A673 (cell line): Measurements from ENCODE around the gene CDHR1. TPM values are rescaled to one million over a fixed set of nuclear protein-coding genes. Genes with fewer than 3 reads are reported as not detected.

Experiments
- BruUV-seq: library from RNA; stranded (reverse); fragments of 400-500 nt; replicated peaks from 2 replicates; lab custom pipeline; 2021; lab: Mats Ljungman, UMichigan
- CTCF ChIA-PET: fragments of 300-600 bp; sonication (Branson Sonifier 250); formaldehyde crosslinking; loops from one replicate; lab custom pipeline; 2022; ENCODE audit warnings: antibody characterized with exemption; lab: Charles Lee
- POLR2A ChIA-PET: fragments of 300-600 bp; sonication (Branson Sonifier 250); formaldehyde crosslinking; loops from one replicate; lab custom pipeline; 2022; ENCODE audit warnings: antibody characterized with exemption; ENCODE audit not compliant: low non-redundant PET; lab: Charles Lee
- DNase-seq: peaks from one replicate; pipeline ENCODE4 v3.0.0-alpha.2; 2015; ENCODE audit warnings: low spot score
- H3K27ac ChIP-seq: fragments of 200-600 bp; sonication (generic); 2 replicates; pipeline ENCODE4 v1.5.1; 2016; ENCODE audit warnings: mixed run types, low read depth, mild to moderate bottlenecking, mixed read lengths, antibody characterized with exemption, low read length; ENCODE audit not compliant: poor library complexity, severe bottlenecking
- H3K27me3 ChIP-seq: fragments of 200-600 bp; sonication (generic); replicated peaks from 2 replicates; pipeline ENCODE4 v1.6.1; 2017; ENCODE audit warnings: mixed run types, low read depth, mild to moderate bottlenecking, mixed read lengths, antibody characterized with exemption, low read length; ENCODE audit not compliant: insufficient read depth, poor library complexity
- H3K36me3 ChIP-seq: fragments of 200-600 bp; sonication (generic); 2 replicates; pipeline ENCODE4 v1.6.1; 2016; ENCODE audit warnings: mixed run types, mild to moderate bottlenecking, mixed read lengths, antibody characterized with exemption, low read length; ENCODE audit not compliant: insufficient read depth, poor library complexity, severe bottlenecking
- H3K4me1 ChIP-seq: fragments of 200-600 bp; sonication (generic); 2 replicates; pipeline ENCODE4 v1.6.1; 2017; ENCODE audit warnings: mixed run types, mild to moderate bottlenecking, mixed read lengths, antibody characterized with exemption, low read length; ENCODE audit not compliant: insufficient read depth, poor library complexity, severe bottlenecking
- H3K4me3 ChIP-seq: fragments of 200-600 bp; sonication (generic); 2 replicates; pipeline ENCODE4 v1.5.1; 2016; ENCODE audit warnings: low read depth, mixed run types, mild to moderate bottlenecking, mixed read lengths, low read length; ENCODE audit not compliant: poor library complexity, severe bottlenecking
- H3K9me3 ChIP-seq: fragments of 200-600 bp; sonication (generic); 2 replicates; pipeline ENCODE4 v1.6.1; 2016; ENCODE audit warnings: mixed run types, low read depth, mild to moderate bottlenecking, mixed read lengths, antibody characterized with exemption, low read length; ENCODE audit not compliant: poor library complexity, severe bottlenecking
- CTCF ChIP-seq: fragments of 300-800, 200-600 bp; sonication (generic); conservative IDR thresholded peaks from 2 replicates; pipeline ENCODE4 v1.5.1; 2017; ENCODE audit warnings: low read depth, mild to moderate bottlenecking, antibody characterized with exemption, low read length, moderate library complexity, mixed read lengths
- EZH2 ChIP-seq: fragments of 200-600 bp; sonication (generic); IDR thresholded peaks from 2 replicates; pipeline ENCODE4 v1.6.1; 2017; ENCODE audit warnings: borderline replicate concordance, low read depth, mild to moderate bottlenecking, mixed read lengths, antibody characterized with exemption, low read length; ENCODE audit not compliant: poor library complexity, severe bottlenecking
- intact Hi-C: fragments of 100-400 bp; cut with micrococcal nuclease; formaldehyde crosslinking; loops from one replicate; pipeline ENCODE4 v1.10.0; 2022; ENCODE audit not compliant: unreplicated experiment
- total RNA-seq: library from RNA; stranded (reverse); gene quantifications from 2 replicates; pipeline ENCODE4 v1.2.3, GENCODE V29; 2021

Gene CDHR1
- total RNA-seq, 1 experiment from 2014 or later: not detected

GRCh38 chr10:84230359-84230758, 36.0 kb downstream of the CDHR1 start:
- no peak for DNase-seq
- intact Hi-C loops: no loop called here

GRCh38 chr10:84232376-84232775, 38.0 kb downstream of the CDHR1 start:
- Histone ChIP-seq H3K4me1 (no peaks in the 10 kb centered on the region), H3K36me3 (no peaks in the 10 kb centered on the region), H3K27me3 (peaks cover 34% of the 10 kb centered on the region), H3K9me3 (no peaks in the 10 kb centered on the region), H3K4me3 (no peak overlapping the region), H3K27ac (no peak overlapping the region)
- CTCF ChIA-PET: no interaction called here
- POLR2A ChIA-PET: no interaction called here
- TF ChIP-seq EZH2: no peak
- TF ChIP-seq CTCF: no peak
- intact Hi-C loops: no loop called here
- no TSS peak for BruUV-seq
- no peak for DNase-seq

More at GRCh38 chr10:84230359-84230758, 36.0 kb downstream of the CDHR1 start:
- Histone ChIP-seq H3K36me3 (no peaks in the 10 kb centered on the region), H3K27me3 (peaks cover 34% of the 10 kb centered on the region), H3K9me3 (no peaks in the 10 kb centered on the region), H3K27ac (no peak overlapping the region), H3K4me1 (no peaks in the 10 kb centered on the region), H3K4me3 (no peak overlapping the region)
- no TSS peak for BruUV-seq
- POLR2A ChIA-PET: no interaction called here
- no peak for TF ChIP-seq CTCF
- TF ChIP-seq EZH2: no peak
- CTCF ChIA-PET: no interaction called here

- DNase-seq: no peak
- intact Hi-C loops: no loop called here
- ChIA-PET CTCF (no interaction called here), POLR2A (no interaction called here)
- Histone ChIP-seq H3K27me3 (peaks cover 29% of the 10 kb centered on the region), H3K27ac (no peak overlapping the region), H3K9me3 (no peaks in the 10 kb centered on the region), H3K4me3 (no peak overlapping the region), H3K36me3 (no peaks in the 10 kb centered on the region), H3K4me1 (no peaks in the 10 kb centered on the region)
- no TSS peak for BruUV-seq
- TF ChIP-seq EZH2: no peak
These were observed 39.6 kb downstream of the CDHR1 start for GRCh38 chr10:84233940-84234339.

GRCh38 chr10:84234479-84234878, 40.1 kb downstream of the CDHR1 start:
- Histone ChIP-seq H3K4me3 (no peak overlapping the region), H3K27ac (no peak overlapping the region), H3K4me1 (no peaks in the 10 kb centered on the region), H3K36me3 (no peaks in the 10 kb centered on the region), H3K27me3 (peaks cover 29% of the 10 kb centered on the region), H3K9me3 (no peaks in the 10 kb centered on the region)
- intact Hi-C loops: no loop called here
- ChIA-PET POLR2A (no interaction called here), CTCF (no interaction called here)
- no peak for TF ChIP-seq EZH2
- no peak for TF ChIP-seq CTCF
- BruUV-seq: no TSS peak
- DNase-seq: no peak
